Glutamatergic neuron (in vitro differentiated cells): ENCODE data around the gene MPP3. TPM values are rescaled to one million over a fixed set of nuclear protein-coding genes. Genes with fewer than 3 reads are reported as not detected.

Source experiments
- DNase-seq: peaks from one replicate; pipeline ENCODE4 v3.0.0; 2022
- H3K27ac Mint-ChIP-seq: one replicate; pipeline ENCODE4 v1.8.0; 2020; ENCODE audit warnings: mild to moderate bottlenecking, mixed read lengths, inconsistent platforms; ENCODE audit not compliant: unreplicated experiment
- H3K27me3 Mint-ChIP-seq: one replicate; pipeline ENCODE4 v1.8.0; 2020; ENCODE audit warnings: mild to moderate bottlenecking, moderate library complexity, mixed read lengths, inconsistent platforms; ENCODE audit not compliant: unreplicated experiment
- H3K36me3 Mint-ChIP-seq: one replicate; pipeline ENCODE4 v1.8.0; 2020; ENCODE audit warnings: mild to moderate bottlenecking, mixed read lengths, inconsistent platforms; ENCODE audit not compliant: unreplicated experiment
- H3K4me1 Mint-ChIP-seq: one replicate; pipeline ENCODE4 v1.8.0; 2020; ENCODE audit warnings: mild to moderate bottlenecking, low read depth, mixed read lengths, inconsistent platforms; ENCODE audit not compliant: unreplicated experiment
- H3K4me3 Mint-ChIP-seq: one replicate; pipeline ENCODE4 v1.8.0; 2020; ENCODE audit warnings: mild to moderate bottlenecking, mixed read lengths, inconsistent platforms; ENCODE audit not compliant: unreplicated experiment
- H3K9me3 Mint-ChIP-seq: one replicate; pipeline ENCODE4 v1.8.0; 2020; ENCODE audit warnings: mild to moderate bottlenecking, moderate library complexity, mixed read lengths, inconsistent platforms; ENCODE audit not compliant: unreplicated experiment
- total RNA-seq: library from RNA; stranded (reverse); fragmentation: NEBNext Ultra II Directional; extraction: Animal tissue kit (Norgen Biotek cat#: 25700); gene quantifications from one replicate; pipeline ENCODE4 v1.2.1, GENCODE V29; 2021; ENCODE audit not compliant: unreplicated experiment
- TF ChIP-seq, protein P1 (sequence below): fragments of 200-600 bp; sonication (generic); IDR thresholded peaks from one replicate; pipeline ENCODE4 v1.5.0; 2021; ENCODE audit not compliant: partially characterized antibody, unreplicated experiment

The MPP3 gene
- total RNA-seq, 1 donor from 2014 or later: 22.9 TPM

GRCh38 chr17:43826206-43826605 is 6.7 kb downstream of the MPP3 start:
- no peak overlapping the region for H3K4me3 Mint-ChIP-seq

GRCh38 chr17:43825567-43825966 is 7.4 kb downstream of the MPP3 start:
- Mint-ChIP-seq H3K27me3 (peaks cover 2% of the 10 kb centered on the region), H3K4me1 (peaks cover 10% of the 10 kb centered on the region), H3K4me3 (no peak overlapping the region), H3K27ac (no peak overlapping the region), H3K36me3 (no peaks in the 10 kb centered on the region), H3K9me3 (peaks cover 3% of the 10 kb centered on the region)
- TF ChIP-seq, protein P1, sequence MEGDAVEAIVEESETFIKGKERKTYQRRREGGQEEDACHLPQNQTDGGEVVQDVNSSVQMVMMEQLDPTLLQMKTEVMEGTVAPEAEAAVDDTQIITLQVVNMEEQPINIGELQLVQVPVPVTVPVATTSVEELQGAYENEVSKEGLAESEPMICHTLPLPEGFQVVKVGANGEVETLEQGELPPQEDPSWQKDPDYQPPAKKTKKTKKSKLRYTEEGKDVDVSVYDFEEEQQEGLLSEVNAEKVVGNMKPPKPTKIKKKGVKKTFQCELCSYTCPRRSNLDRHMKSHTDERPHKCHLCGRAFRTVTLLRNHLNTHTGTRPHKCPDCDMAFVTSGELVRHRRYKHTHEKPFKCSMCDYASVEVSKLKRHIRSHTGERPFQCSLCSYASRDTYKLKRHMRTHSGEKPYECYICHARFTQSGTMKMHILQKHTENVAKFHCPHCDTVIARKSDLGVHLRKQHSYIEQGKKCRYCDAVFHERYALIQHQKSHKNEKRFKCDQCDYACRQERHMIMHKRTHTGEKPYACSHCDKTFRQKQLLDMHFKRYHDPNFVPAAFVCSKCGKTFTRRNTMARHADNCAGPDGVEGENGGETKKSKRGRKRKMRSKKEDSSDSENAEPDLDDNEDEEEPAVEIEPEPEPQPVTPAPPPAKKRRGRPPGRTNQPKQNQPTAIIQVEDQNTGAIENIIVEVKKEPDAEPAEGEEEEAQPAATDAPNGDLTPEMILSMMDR: no peak
- no peak for DNase-seq

More at GRCh38 chr17:43826206-43826605, 6.7 kb downstream of the MPP3 start:
- Mint-ChIP-seq H3K9me3 (peaks cover 7% of the 10 kb centered on the region), H3K4me1 (peaks cover 12% of the 10 kb centered on the region), H3K36me3 (no peaks in the 10 kb centered on the region), H3K27me3 (peaks cover 2% of the 10 kb centered on the region), H3K27ac (no peak overlapping the region)
- TF ChIP-seq, protein P1: no peak
- DNase-seq: no peak

DNA sequence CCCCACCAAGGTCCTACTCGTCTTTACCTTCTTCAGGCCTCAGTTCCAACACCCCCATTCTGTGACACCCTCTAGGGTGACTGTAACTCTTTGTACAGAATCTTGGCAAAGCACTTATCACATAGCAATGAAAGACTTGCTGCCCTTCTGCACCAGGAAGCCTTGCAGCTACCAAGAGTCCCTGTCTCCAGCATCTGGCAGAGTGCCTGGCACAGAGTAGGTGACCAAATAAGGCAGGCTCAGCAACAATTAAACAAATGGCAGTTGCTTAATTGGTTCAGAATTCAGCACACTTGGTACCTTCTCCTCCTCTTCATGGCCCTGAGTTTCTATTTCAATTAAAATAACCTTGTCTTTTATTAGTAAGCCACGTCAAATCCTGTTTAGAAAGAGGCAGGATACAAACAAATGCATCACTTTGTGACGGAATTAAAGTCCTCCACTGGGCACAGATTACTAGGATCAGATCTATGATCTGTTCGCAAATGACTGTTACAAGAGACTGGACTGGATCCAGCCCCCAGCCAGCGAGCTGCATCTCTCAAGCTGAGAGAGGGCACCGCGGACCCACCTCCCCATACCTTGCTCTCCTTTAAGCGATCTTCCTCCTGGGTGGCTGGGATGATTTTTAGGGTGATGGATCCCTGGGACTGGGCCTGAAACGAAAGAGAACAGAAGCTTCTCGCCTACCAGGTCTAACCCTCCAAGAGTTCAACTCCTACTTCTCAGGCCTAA is 9.4 kb downstream of the MPP3 start:
- Mint-ChIP-seq H3K27me3 (peaks cover 5% of the 10 kb centered on the region), H3K4me3 (no peak overlapping the region), H3K36me3 (no peaks in the 10 kb centered on the region), H3K27ac (no peak overlapping the region), H3K4me1 (peaks cover 10% of the 10 kb centered on the region), H3K9me3 (peaks cover 3% of the 10 kb centered on the region)
- TF ChIP-seq, protein P1: no peak
- DNase-seq: no peak

- H3K27ac Mint-ChIP-seq: no peak overlapping the region
Measured at GRCh38 chr17:43822570-43823190, 10.3 kb downstream of the MPP3 start.

More at GRCh38 chr17:43822570-43823190, 10.3 kb downstream of the MPP3 start:
- no peak overlapping the region for H3K4me3 Mint-ChIP-seq
- no peaks in the 10 kb centered on the region for H3K36me3 Mint-ChIP-seq
- TF ChIP-seq, protein P1: no peak
- peaks cover 1% of the 10 kb centered on the region for H3K9me3 Mint-ChIP-seq
- DNase-seq: no peak
- H3K4me1 Mint-ChIP-seq: peaks cover 6% of the 10 kb centered on the region
- peaks cover 5% of the 10 kb centered on the region for H3K27me3 Mint-ChIP-seq
